NT2/D1 (cell line): ENCODE results near the gene TSPAN31.

Experiments
- SUZ12 ChIP-seq: IDR thresholded peaks from 2 replicates; pipeline ENCODE4 v1.6.1; 2011; ENCODE audit not compliant: insufficient read length, insufficient read depth; ENCODE audit errors: extremely low read depth
- YY1 ChIP-seq: IDR thresholded peaks from 2 replicates; pipeline ENCODE4 v1.6.1; 2011; ENCODE audit not compliant: insufficient read length, insufficient read depth
- ZNF274 ChIP-seq: IDR thresholded peaks from 2 replicates; pipeline ENCODE4 v1.6.1; 2011; ENCODE audit warnings: mild to moderate bottlenecking, low read depth, low read length

DNA sequence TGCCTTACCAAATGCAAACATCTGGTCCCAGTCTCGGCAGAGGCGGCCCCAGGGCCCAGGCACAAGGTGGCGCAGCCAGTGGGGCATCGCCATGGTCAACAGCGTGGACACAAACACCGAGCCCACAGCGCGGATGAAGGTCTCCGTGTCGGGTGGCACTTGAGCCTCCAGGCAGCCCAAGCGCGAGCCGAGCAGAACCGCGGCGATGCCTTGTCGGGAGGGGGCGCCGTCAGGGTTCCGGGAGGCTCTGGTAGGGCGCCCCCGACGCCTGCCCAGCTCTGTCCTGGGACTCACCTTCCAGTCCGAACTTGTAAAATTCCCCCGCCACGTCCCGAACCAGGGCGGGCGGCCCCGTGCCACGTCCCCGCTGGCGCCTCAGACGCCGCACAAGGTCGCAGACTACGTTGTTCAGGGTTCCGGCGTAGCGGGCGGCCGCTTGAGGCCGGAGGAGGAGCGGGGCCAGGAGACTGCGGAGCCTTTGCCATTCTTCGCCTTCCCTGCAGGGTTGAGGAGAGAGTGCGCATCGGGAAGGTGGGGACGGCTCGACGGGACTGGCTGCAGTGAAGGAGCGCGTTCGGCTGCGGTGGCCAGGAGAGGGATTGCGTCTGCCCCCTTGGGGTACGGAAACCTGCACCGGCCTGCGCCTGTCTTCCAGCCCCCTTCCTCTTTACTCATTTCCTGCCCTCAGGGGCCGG, 20.3 kb downstream of the TSPAN31 start:
- TF ChIP-seq YY1, result no peak
- TF ChIP-seq ZNF274, result no peak
- peak; percentile 14 for TF ChIP-seq SUZ12
